GM19193 (cell line): Measurements from ENCODE around the gene NIPAL3.

Experiments used
- POLR2A ChIP-seq: IDR thresholded peaks from 4 replicates; pipeline ENCODE4 v1.6.1; 2011; ENCODE audit not compliant: insufficient read depth, insufficient read length; ENCODE audit errors: extremely low read depth

The NIPAL3 gene

DNA sequence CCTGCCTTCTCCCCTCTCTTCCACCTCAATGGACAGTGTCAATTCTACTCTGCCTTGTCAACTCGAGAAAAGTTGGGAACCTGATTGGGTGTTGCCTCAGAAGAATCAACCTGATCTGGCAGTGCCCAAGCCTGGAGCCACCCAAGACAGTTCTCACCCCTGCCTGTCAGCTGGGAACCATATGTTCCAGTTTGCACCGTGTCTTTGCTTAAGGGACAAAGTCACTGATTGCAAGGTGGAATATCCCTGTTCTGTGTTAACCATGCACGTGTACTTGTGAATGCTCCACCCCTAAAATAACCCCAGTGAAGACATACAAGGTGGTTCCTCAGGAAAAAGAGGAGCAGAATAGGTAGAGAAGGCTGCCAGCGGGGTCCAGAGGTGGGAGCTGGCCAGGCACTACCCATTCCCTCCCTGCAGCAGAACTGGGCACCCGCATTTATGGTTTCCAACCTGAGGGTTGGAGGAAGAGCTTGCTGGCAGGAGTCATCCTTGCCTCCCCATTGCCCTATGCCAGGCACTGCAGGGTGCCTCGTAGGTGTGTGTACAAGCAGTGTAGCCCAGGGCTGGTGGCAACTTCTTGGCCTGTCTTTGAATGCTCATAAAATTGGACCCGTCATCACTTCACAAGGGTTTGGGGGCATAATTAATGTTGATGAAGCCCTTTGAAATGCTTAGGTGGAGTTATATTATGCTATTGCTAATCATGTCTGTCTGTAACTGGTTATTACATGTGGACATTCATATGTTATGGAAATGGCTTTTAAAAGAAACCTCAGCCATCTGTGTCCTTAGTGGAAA lies 11.3 kb downstream of the NIPAL3 start:
- no peak for TF ChIP-seq POLR2A

DNA sequence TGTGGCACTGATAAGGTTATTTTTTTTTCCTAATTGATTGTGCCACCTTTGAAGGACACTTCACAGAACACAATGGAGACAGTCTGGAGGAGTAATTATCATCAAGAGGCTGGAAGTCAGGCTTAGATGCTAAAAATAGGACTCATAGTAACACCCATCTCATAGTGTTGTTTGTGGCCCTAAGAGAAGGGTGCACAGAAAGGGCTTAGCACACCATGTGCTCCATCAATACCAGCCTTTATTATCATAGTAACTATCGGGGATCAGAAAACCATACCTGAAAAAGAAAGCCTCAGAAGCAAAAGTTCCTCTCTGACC lies 11.9 kb downstream of the NIPAL3 start:
- TF ChIP-seq POLR2A = no peak

DNA sequence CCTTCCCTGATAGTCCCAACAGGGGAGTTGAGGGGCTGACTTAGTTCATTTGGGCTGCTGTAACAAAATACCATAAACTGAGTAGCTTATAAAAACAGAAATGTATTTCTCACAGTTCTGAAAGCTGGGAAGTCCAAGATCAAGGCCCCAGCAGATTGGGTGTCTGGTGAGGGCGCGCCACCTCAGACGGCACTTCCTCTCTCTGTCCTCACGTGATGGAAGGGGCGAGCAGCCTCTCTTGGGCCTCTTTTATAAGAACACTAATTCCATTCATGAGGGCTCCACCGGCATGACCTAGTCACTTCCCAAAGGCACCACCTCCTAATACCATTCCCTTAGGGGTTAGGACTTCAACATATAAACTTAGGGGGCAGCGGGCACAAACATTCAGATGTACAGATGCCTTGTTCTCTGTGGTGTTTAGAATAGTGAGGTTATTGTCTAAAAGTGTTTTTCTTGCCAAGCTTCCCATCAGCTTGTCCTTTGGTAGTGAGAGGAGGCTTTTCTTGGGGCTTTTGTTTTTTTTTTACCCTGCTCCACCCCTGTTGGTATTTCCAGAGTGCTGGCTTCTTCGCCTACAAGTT lies 20.3 kb downstream of the NIPAL3 start:
- TF ChIP-seq POLR2A = no peak

DNA sequence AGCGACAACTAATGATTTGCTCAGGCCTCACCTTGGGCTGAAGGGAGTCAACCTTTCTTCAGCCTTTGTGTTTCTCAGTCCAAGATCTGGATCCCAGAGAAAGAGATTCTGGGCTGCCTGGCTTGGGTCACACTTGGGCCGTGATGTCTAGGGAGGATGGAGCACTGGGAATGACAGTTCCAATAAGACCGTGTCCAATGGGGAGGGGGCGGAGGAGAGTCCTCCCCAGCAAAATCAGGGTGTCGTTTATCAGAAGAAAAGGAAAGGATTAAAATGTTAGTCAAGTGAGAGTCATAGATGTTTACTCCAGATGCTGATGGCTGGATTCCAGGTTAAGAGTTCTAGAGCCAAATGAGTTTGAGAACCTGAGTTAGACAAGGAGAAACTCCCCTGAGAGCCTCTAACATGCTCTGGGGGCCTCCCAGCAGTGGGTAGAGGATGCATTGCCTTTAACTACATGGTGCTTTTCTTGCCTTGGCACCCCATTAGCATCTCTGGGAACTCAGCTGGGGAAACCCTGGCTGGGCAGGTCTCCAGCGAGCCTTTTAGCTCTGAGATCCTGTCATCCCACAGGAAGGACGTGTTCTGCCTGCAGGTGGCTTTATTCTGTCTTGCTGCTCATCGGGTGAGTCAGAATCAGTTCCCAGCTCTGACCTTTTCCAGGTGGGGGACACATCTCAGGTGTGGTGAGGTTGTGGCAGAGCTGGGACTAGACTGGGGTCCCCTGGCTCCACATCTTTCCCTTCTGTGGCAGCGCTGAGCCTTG lies 22.2 kb downstream of the NIPAL3 start:
- TF ChIP-seq POLR2A = no peak

DNA sequence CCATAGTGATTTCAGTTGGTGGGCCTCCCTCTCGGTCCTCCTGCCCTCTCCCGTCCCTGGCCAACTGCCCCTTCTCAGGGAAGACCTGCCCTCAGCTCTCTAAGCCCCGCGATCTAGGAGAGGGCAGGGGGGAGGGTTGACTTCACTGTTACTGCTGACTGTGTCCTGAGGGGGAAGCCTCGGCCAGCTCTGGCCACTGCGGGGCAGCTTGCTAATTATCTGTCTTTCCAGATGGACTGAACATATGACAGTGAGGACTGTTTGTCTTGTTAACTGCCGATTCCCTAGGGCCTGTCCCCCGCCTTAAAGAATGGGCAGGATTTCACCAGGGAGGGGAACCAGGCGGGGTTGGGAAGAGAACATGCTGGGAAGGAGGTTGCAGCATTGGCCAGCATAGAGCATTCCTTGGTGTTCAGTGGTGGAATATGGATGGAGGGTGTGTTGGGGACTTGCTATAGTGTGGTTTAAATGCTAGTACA lies 22.9 kb downstream of the NIPAL3 start:
- TF ChIP-seq POLR2A = no peak

DNA sequence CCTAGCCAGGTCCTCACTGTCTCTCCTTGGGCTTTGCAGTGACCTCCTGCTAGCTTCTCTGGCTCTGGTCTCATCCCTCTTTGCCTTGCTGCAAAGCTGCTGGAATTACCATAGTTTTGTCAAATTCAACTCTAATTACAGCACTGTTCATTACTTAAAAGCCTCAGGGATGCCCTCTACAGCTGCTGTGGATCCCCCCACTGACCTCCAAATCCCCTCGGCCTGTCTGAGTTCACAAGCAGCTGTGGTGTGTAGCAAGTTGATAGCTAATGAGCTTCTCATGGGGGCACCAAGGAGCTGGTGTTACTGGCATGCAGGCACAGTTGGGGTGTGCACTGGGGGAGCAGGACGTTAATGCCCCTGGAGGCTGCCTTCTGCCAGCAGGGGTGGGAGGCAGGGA lies 24.8 kb downstream of the NIPAL3 start:
- TF ChIP-seq POLR2A = no peak

DNA sequence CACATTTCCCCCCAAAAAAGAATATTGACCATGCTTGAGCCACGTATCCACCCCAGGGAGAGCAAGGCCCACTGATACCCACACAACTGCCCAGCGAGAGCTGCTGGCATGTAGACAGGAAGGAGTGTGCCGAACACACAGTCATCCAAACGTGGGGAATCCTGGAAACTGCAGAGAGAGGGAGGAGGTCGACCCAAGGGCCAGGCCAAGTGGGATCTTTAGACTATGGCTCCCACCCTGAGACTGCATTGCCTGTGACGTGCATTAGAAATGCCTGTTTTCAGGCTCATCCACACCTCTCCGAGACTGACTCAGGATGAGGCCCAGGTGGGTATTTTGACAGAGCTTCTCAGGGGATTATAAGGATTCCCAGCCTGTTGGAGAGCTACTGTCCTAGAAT lies 25.9 kb downstream of the NIPAL3 start:
- TF ChIP-seq POLR2A = no peak

DNA sequence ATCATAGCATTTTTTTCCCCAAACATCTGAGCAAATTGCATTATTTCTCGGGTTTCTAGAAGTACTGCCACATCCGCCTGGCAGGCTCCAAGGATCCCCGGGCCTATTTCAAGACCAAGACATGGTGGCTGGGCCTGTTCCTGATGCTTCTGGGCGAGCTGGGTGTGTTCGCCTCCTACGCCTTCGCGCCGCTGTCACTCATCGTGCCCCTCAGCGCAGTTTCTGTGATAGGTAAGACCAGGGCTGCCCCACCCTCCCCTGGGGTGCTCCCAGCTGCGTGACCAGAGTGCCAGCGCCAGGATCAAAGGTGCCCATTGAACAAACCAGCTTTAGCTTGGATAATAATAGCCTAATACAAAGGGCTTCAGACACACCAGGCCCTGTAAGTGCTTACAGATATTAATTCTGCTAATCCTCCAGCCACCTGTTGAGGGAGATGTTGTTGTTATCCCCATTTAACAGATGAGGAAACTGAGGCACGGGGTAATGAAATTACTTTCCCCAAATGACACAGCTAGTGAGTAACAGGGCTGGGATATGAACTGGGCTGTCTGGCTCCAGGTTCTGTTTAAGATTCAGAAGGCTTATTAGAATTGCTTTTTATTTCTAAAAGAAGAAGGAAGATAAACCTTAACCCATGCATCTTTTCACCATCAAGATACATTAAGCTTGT lies 26.5 kb downstream of the NIPAL3 start:
- TF ChIP-seq POLR2A = no peak

DNA sequence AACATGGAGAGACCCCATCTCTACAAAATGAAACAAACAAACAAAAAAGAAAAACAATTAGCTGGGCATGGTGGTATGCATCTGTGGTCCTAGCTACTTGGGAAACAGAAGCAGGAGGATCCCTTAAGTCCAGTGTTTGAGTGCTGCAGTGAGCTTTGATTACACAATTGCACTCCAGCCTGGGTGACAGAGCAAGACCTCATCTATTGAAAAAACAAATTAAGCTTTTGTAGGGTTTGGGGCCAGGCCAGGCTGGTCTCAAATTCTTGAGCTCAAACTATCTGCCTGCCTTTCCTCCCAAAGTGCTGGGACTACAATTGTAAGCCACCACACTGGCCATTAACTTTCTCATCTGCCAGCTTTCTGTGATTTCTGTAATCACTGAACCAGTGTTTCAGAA lies 27.2 kb downstream of the NIPAL3 start:
- no peak for TF ChIP-seq POLR2A

DNA sequence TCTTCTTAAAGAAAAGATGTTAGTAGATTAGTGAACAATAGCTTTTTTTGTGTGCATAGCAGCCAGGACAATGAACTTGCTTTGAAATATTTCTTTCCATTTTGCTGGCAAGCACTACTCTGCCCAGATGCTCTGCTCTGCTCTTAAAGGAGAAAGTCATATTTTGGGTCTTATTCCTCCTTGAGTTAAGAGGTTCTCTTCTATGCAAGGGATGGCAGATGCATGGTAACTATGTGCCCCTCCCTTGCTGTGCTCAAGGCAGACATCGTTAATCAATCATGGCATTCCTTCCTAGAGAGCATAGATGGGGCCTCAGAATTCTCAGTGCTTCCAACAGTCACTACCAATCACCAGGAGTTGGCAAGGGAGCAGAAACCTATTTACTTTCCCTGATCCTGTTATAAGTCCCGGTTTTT lies 27.6 kb downstream of the NIPAL3 start:
- no peak for TF ChIP-seq POLR2A

DNA sequence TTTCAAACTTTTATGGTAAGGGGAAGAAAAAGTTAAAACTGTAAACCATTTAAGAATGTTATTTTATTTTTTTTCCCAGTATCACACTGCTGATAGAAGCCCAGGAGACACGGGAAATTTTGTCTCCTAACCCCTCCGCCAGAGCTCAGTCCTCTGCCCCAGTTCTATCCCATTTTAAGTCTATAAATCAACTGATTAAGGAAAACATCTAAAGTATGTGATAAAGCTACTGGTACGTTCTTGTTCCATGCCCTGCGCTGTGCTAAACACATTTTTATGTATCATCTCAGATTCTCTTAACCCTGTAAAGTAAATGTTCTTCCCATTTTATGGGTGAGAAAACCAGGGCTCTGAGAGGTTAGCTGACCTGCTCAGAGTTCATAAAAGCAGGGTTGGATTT lies 34.7 kb downstream of the NIPAL3 start:
- TF ChIP-seq POLR2A = no peak

DNA sequence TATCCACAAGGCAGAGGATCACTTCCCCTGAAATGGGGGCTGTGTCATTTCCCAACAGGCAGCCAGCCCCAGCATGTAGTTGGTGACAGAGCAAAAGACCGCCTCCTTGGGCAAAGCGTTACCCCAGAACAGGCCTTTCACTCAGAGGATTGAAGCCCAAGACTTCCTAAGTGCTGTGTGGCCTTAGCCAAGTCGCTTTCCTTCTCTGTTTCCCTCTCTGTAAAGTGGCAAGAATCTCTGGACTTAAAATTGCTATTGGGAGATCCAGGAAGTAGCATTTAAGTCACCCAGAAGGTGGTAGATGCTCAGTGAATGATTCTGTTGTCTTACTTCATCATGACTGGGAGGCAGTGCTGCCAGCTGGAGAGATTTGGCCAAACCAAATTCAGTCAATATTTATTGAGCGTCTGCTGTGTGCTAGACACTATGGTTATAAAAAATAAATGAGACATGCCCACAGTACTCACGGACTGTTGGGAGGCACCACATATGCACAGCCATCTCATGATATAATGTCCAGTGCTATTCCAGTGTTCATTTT lies 35.3 kb downstream of the NIPAL3 start:
- TF ChIP-seq POLR2A = no peak

DNA sequence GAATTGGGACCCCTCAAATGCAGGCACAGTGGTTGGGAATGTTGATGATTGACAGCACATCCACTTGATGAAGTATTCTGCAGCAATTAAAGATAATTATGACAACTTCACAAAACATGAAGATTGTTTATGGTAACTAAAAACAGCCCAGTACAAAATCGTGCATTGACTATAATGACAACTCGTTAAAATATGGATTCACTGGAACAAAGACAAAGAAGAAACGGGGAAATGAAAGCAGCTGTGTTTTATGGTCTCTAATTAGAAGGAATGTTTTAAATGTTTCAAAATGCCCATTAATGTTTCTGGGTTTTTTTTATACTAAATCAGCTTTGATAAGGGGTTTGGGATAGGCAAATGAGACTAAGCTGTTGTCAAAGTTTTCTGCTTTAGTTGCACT lies 36.1 kb downstream of the NIPAL3 start:
- no peak for TF ChIP-seq POLR2A

DNA sequence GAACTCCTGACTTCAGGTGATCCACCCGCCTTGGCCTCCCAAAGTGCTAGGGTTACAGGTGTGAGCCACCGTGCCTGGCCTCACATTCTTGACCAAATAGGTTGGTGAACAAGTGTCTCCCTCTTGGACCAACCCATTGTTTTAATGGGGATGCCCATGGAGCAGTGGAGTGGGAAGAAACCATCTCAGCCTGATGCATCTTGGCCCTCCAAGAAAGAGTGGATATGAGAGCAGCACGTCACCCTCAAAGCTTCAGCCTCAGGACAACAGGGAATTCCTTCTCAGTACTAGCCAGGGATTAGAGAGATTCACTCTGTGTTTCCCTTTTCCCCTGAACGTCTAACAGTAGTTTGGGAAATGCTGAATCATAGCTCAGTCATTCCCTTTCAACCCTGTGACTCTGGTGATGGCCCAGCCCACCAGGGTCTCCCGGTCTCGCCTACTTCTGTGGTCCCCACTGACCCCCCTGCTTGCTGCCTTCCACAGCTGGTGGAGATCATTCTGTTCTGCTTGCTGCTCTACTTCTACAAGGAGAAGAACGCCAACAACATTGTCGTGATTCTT lies 37.4 kb downstream of the NIPAL3 start:
- TF ChIP-seq POLR2A = no peak

DNA sequence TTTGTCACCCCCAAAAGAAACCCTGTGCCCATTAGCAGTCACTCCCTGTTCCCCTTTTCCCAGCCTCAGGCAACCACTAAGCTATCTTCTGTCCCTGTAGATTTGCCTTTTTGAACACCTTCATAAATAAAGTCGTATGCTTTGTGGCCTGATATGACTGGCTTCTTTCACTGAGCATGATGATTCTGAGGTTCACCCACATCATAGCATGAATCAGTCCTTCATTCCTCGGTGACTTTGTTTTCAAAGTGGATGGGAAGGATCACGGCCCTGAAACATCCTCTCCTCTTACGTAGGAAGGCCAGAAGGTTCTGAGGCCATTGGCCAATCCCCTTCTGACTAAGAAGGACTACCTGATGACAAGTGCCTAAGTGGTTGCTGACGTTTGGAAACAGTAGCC lies 39.1 kb downstream of the NIPAL3 start:
- no peak for TF ChIP-seq POLR2A

DNA sequence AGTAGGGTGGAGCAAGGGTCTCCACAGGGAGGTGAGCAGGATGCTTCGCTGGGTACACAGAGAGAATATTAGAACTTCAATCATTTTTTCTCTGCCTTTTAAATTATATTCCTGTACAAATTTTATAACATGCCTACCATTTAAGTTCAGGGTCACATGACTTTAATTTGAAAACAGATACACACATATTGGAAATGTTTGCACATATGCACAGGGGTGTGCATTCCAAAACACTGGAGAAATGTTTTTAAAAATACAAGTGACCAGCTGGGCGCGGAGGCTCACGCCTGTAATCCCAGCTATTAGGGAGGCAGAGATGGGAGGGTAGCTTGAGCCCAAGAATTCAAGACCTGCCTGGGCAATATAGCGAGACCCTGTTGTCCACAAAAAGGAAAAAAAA lies 39.7 kb downstream of the NIPAL3 start:
- no peak for TF ChIP-seq POLR2A

DNA sequence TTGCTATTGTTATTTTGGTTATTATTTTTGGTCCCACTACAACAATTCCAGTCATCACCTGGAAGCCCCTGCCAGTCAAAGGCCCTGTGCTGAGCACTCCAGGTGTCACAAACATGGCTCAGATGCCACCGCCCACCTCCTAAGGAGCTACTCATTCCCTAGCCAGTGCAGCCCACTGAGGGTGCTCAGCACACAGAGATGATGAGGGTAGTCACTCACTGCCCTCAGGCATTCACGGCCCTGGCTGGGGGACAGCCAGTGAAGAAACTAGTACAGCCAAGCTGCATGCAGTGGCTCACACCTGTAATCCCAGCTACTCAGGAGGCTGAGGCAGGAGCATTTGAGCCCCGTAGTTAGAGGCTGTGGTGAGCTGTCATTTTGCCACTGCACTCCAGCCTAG lies 42.3 kb downstream of the NIPAL3 start:
- TF ChIP-seq POLR2A = no peak
